HG02943 (cell line): Measurements from ENCODE around the gene KLK1.
"Not testable (repeated sequence)": the region's sequence is repeated elsewhere in the genome, so short reads cannot be mapped to it uniquely, and the experiment has no call there.

Source experiments
- ATAC-seq: cut with Tn5 transposase; IDR thresholded peaks from one replicate; pipeline ENCODE4 v1.9.1; 2021; ENCODE audit warnings: mild to moderate bottlenecking, low read depth, moderate library complexity; ENCODE audit not compliant: unreplicated experiment

Gene KLK1

GRCh38 chr19:50770888-50771287 is 52.7 kb downstream of the KLK1 start:
- no peak for ATAC-seq

DNA sequence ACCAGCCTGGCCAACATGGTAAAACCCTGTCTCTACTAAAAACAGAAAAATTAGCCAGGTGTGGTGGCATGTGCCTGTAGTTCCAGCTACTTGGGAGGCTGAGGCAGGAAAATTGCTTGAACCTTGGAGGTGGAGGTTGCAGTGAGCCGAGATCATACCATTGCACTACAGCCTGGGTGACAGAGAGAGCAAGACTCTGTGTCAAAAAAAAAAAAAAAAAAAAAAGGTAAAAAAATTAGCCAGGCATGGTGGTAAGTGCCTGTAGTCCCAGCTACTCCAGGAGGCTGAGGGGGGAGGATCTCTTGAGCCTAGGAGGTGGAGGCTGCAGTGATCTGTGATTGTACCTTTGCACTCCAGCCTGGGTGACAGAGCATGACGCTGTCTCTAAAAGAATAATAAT is 53.4 kb downstream of the KLK1 start, which contains the start of gene GPR32:
TSS of gene GPR32 (plus strand) at position 301 of the 400 bp plus-strand sequence. CDS start 137 bp downstream, outside the sequence.
- ATAC-seq = not testable (repeated sequence)
